ENCODE measurements around the gene STAG3. TPM values are rescaled to one million over a fixed set of nuclear protein-coding genes. Genes with fewer than 3 reads are reported as not detected.
A peak's percentile ranks its signal among the peaks of the same experiment; 100 is the strongest.

The STAG3 gene
- total and polyA plus RNA-seq, 9 of the 15 experiments (the other 6 are each of a cell fraction or from before 2014, with no cell fraction given): 0.54 to 2.5 (median 1.7) TPM

GRCh38 chr7:100148225-100148558 lies 29.5 kb upstream of the STAG3 start (continued):
- TF ChIP-seq, protein P1, sequence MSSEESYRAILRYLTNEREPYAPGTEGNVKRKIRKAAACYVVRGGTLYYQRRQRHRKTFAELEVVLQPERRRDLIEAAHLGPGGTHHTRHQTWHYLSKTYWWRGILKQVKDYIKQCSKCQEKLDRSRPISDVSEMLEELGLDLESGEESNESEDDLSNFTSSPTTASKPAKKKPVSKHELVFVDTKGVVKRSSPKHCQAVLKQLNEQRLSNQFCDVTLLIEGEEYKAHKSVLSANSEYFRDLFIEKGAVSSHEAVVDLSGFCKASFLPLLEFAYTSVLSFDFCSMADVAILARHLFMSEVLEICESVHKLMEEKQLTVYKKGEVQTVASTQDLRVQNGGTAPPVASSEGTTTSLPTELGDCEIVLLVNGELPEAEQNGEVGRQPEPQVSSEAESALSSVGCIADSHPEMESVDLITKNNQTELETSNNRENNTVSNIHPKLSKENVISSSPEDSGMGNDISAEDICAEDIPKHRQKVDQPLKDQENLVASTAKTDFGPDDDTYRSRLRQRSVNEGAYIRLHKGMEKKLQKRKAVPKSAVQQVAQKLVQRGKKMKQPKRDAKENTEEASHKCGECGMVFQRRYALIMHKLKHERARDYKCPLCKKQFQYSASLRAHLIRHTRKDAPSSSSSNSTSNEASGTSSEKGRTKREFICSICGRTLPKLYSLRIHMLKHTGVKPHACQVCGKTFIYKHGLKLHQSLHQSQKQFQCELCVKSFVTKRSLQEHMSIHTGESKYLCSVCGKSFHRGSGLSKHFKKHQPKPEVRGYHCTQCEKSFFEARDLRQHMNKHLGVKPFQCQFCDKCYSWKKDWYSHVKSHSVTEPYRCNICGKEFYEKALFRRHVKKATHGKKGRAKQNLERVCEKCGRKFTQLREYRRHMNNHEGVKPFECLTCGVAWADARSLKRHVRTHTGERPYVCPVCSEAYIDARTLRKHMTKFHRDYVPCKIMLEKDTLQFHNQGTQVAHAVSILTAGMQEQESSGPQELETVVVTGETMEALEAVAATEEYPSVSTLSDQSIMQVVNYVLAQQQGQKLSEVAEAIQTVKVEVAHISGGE (CRISPR knock-in tag; IDR thresholded peaks at IDR 0.05): no peak
- TF ChIP-seq, protein P2, sequence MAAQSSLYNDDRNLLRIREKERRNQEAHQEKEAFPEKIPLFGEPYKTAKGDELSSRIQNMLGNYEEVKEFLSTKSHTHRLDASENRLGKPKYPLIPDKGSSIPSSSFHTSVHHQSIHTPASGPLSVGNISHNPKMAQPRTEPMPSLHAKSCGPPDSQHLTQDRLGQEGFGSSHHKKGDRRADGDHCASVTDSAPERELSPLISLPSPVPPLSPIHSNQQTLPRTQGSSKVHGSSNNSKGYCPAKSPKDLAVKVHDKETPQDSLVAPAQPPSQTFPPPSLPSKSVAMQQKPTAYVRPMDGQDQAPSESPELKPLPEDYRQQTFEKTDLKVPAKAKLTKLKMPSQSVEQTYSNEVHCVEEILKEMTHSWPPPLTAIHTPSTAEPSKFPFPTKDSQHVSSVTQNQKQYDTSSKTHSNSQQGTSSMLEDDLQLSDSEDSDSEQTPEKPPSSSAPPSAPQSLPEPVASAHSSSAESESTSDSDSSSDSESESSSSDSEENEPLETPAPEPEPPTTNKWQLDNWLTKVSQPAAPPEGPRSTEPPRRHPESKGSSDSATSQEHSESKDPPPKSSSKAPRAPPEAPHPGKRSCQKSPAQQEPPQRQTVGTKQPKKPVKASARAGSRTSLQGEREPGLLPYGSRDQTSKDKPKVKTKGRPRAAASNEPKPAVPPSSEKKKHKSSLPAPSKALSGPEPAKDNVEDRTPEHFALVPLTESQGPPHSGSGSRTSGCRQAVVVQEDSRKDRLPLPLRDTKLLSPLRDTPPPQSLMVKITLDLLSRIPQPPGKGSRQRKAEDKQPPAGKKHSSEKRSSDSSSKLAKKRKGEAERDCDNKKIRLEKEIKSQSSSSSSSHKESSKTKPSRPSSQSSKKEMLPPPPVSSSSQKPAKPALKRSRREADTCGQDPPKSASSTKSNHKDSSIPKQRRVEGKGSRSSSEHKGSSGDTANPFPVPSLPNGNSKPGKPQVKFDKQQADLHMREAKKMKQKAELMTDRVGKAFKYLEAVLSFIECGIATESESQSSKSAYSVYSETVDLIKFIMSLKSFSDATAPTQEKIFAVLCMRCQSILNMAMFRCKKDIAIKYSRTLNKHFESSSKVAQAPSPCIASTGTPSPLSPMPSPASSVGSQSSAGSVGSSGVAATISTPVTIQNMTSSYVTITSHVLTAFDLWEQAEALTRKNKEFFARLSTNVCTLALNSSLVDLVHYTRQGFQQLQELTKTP (IDR thresholded peaks at IDR 0.05; ENCODE audit: low read depth in 1 of 2, partially characterized antibody in 2 of 2): peak in 1 of 2 experiments; percentile 64
- no peak for TF ChIP-seq USF1 (CRISPR knock-in tag; IDR thresholded peaks at IDR 0.05)
- no peak for TF ChIP-seq PHB2 (IDR thresholded peaks at IDR 0.05; ENCODE audit: low read depth)
- no peak for TF ChIP-seq THRAP3 (IDR thresholded peaks at IDR 0.05; ENCODE audit: borderline replicate concordance)
- TF ChIP-seq TCF7 (IDR thresholded peaks at IDR 0.05; ENCODE audit: borderline replicate concordance): no peak
- TF ChIP-seq ETS1 (conservative IDR thresholded peaks at IDR 0.05; ENCODE audit: control insufficient read depth, low read depth, low read length): no peak
- TF ChIP-seq PHF8 (IDR thresholded peaks at IDR 0.05; ENCODE audit: borderline replicate concordance, low read length): no peak
- TF ChIP-seq SRF (CRISPR knock-in tag; IDR thresholded peaks at IDR 0.05): no peak
- TF ChIP-seq NEUROD1 (IDR thresholded peaks at IDR 0.05; ENCODE audit: borderline replicate concordance, low read depth, low read length, partially characterized antibody): no peak
- TF ChIP-seq, protein P3, sequence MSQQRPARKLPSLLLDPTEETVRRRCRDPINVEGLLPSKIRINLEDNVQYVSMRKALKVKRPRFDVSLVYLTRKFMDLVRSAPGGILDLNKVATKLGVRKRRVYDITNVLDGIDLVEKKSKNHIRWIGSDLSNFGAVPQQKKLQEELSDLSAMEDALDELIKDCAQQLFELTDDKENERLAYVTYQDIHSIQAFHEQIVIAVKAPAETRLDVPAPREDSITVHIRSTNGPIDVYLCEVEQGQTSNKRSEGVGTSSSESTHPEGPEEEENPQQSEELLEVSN (IDR thresholded peaks at IDR 0.05; ENCODE audit: borderline replicate concordance in 1 of 2, extremely low read depth in 1 of 2, insufficient read depth in 1 of 2, insufficient read length in 1 of 2, low read depth in 1 of 2, low read length in 1 of 2, poor library complexity in 1 of 2, severe bottlenecking in 1 of 2): no peak
- no peak for TF ChIP-seq ZNF347 (CRISPR knock-in tag; IDR thresholded peaks at IDR 0.05; ENCODE audit: low read depth)
- no peak for TF ChIP-seq ZNF778 (CRISPR knock-in tag; IDR thresholded peaks at IDR 0.05)
- TF ChIP-seq SMAD4 (CRISPR knock-in tag; conservative IDR thresholded peaks at IDR 0.05): no peak; the same call in 1 of the 2 replicates

All from K562 (cell line).